ENCODE results near the gene STK38. TPM values are rescaled to one million over a fixed set of nuclear protein-coding genes. Genes with fewer than 3 reads are reported as not detected.

Gene STK38
- total RNA-seq, 1 donor from 2014 or later: 27.8 TPM

- no peak overlapping the region for H3K4me3 ChIP-seq
- no peak for ATAC-seq
- TF ChIP-seq CTCF (IDR thresholded peaks at IDR 0.05): no peak
- intact Hi-C loops (cut with DNase I): no loop called here
- no peaks in the 10 kb centered on the region for H3K4me1 ChIP-seq
- no peak for DNase-seq
- no peaks in the 10 kb centered on the region for H3K27me3 ChIP-seq
- peaks cover 51% of the 10 kb centered on the region for H3K36me3 ChIP-seq
- no peaks in the 10 kb centered on the region for H3K9me3 ChIP-seq
- H3K27ac ChIP-seq: no peak overlapping the region
Measured at GRCh38 chr6:36525346-36525745, 21.9 kb downstream of the STK38 start.

- no peak overlapping the region for H3K27ac ChIP-seq
- no peak for TF ChIP-seq CTCF (IDR thresholded peaks at IDR 0.05)
- no peaks in the 10 kb centered on the region for H3K27me3 ChIP-seq
- no peaks in the 10 kb centered on the region for H3K4me1 ChIP-seq
- intact Hi-C loops (cut with DNase I): no loop called here
- no peaks in the 10 kb centered on the region for H3K9me3 ChIP-seq
- DNase-seq (no peak), ATAC-seq (no peak)
- H3K4me3 ChIP-seq: no peak overlapping the region
- H3K36me3 ChIP-seq: peaks cover 56% of the 10 kb centered on the region
Measured at GRCh38 chr6:36524871-36525270, 22.4 kb downstream of the STK38 start.

GRCh38 chr6:36523936-36524499 is 23.3 kb downstream of the STK38 start:
- Histone ChIP-seq H3K4me1 (no peaks in the 10 kb centered on the region), H3K36me3 (peaks cover 58% of the 10 kb centered on the region), H3K27ac (no peak overlapping the region), H3K4me3 (no peak overlapping the region), H3K9me3 (no peaks in the 10 kb centered on the region), H3K27me3 (no peaks in the 10 kb centered on the region)
- TF ChIP-seq CTCF (IDR thresholded peaks at IDR 0.05): no peak
- ATAC-seq (no peak), DNase-seq (no peak)
- intact Hi-C loops (cut with DNase I): no loop called here

GRCh38 chr6:36523451-36523850 is 23.8 kb downstream of the STK38 start:
- TF ChIP-seq CTCF (IDR thresholded peaks at IDR 0.05): no peak
- no peak for DNase-seq
- Histone ChIP-seq H3K9me3 (no peaks in the 10 kb centered on the region), H3K27ac (no peak overlapping the region), H3K4me3 (no peak overlapping the region), H3K4me1 (no peaks in the 10 kb centered on the region), H3K36me3 (peaks cover 59% of the 10 kb centered on the region), H3K27me3 (no peaks in the 10 kb centered on the region)
- intact Hi-C loops (cut with DNase I): no loop called here
- ATAC-seq: no peak

GRCh38 chr6:36519352-36519751 is 27.9 kb downstream of the STK38 start:
- DNase-seq: no peak
- no peaks in the 10 kb centered on the region for H3K9me3 ChIP-seq
- H3K27ac ChIP-seq: no peak overlapping the region
- ATAC-seq: no peak
- H3K4me3 ChIP-seq: no peak overlapping the region
- no peaks in the 10 kb centered on the region for H3K4me1 ChIP-seq
- TF ChIP-seq CTCF (IDR thresholded peaks at IDR 0.05): no peak
- no peaks in the 10 kb centered on the region for H3K27me3 ChIP-seq
- peaks cover 75% of the 10 kb centered on the region for H3K36me3 ChIP-seq
- intact Hi-C loops (cut with DNase I): no loop called here

GRCh38 chr6:36517408-36517807 is 29.9 kb downstream of the STK38 start:
- no peaks in the 10 kb centered on the region for H3K9me3 ChIP-seq
- no peak overlapping the region for H3K4me3 ChIP-seq
- no peaks in the 10 kb centered on the region for H3K27me3 ChIP-seq
- no peak overlapping the region for H3K27ac ChIP-seq
- no peak for TF ChIP-seq CTCF (IDR thresholded peaks at IDR 0.05)
- intact Hi-C loops (cut with DNase I): no loop called here
- H3K36me3 ChIP-seq: peaks cover 74% of the 10 kb centered on the region
- no peaks in the 10 kb centered on the region for H3K4me1 ChIP-seq
- DNase-seq (no peak), ATAC-seq (no peak)
